ENCODE data around the gene SUCNR1.
"Not testable (repeated sequence)": the region's sequence is repeated elsewhere in the genome, so short reads cannot be mapped to it uniquely, and the experiment has no call there.

Gene SUCNR1

DNA sequence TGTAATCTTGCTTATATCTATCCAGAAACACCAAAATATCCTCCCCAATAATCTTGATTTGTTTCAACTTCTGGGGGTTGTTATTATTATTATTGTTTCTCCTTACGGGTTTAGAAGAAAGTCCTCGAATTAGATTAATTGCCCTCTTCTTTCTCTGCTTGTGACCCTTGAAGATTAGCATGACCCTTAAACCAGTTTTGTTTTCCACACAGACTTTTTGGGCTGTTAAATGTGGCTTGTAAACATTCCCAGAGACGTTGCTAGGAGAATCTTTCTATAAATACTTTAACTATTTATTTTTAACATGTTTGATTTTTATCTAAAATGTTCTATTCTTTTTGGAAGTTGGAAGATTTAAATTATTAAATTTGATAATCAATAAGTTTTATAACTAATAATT is 4.3 kb upstream of the SUCNR1 start:
- in situ Hi-C loops (cut with MboI; ENCODE audit: low sequenced_read_pairs) = no loop called here

GRCh38 chr3:151871639-151872468 is 1.6 kb upstream of the SUCNR1 start:
- in situ Hi-C loops (cut with MboI; ENCODE audit: low sequenced_read_pairs) = no loop called here

DNA sequence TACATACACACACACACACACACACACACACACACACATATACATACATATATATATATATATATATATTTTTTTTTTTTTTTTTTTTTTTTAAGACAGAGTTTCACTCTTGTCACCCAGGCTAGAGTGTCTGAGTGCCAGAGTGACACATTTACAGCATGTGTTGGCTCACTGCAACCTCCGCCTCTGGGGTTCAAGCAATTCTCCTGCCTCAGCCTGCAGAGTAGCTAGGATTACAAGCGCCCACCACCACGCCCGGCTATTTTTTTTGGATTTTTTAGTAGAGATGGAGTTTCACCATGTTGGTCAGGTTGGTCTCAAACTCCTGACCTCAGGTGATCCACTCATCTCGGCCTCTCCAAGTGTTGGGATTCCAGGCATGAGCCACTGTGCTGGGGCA is 636 bp downstream of the SUCNR1 start:
- in situ Hi-C loops (cut with MboI; ENCODE audit: low sequenced_read_pairs) = not testable (repeated sequence)

GRCh38 chr3:151875759-151876158 is 2.3 kb downstream of the SUCNR1 start:
- in situ Hi-C loops (cut with MboI; ENCODE audit: low sequenced_read_pairs) = no loop called here

DNA sequence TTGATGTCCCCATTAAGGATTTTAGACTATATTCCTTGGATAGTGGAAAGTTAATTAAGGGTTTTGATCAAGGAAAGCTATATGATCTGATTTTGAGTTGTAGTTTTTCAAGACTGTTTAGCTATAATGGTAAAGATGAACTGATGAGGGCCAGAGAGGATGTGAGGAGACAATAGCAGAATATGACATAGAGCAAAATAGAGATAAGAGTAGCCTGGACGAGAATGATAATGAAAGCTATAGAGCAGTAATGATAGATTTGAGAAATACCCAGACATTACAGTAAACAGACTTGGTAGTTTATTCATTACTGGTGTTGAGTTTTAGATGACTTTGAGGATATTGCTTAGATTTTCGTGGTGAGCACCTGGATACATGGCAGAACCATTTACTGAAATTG is 3.8 kb downstream of the SUCNR1 start:
- in situ Hi-C loops (cut with MboI; ENCODE audit: low sequenced_read_pairs) = no loop called here

DNA sequence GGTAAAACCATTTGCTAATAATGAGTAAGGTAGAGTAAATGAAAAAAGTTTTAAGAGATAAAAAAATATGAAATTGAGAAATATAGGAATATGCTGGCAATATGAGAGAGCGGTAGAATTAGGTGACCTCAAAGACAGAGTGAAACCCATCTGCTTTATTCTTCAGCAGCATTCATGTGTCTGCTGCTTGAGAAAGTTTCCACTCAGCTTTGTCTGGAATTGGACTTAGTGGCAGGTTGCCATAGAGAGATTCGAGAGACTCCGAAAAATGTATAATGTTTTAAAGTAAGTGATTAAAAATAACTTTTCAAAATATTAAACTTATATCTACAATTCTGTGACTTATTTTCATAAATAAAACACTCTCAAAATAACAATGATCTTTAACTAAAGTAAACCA is 5.0 kb downstream of the SUCNR1 start:
- in situ Hi-C loops (cut with MboI; ENCODE audit: low sequenced_read_pairs) = no loop called here

DNA sequence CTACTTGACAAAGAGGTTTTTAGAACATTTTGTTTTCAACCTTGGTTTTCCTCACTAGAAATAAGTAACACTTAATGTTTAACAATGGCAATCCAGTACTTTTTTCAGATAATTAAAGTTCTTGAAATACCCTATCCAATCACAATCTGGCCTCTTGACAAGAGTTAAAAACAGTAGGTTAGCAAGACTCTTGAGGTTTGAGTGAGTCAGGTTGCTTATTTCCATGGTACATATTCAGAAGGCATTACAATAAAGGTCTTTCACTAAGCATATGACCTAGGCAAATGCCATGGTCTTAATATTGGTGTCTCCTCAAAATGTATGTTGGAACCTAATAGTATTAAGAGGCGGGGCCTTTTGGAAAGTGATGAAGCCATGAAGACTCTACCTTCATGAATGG is 5.6 kb downstream of the SUCNR1 start:
- in situ Hi-C loops (cut with MboI; ENCODE audit: low sequenced_read_pairs) = no loop called here

DNA sequence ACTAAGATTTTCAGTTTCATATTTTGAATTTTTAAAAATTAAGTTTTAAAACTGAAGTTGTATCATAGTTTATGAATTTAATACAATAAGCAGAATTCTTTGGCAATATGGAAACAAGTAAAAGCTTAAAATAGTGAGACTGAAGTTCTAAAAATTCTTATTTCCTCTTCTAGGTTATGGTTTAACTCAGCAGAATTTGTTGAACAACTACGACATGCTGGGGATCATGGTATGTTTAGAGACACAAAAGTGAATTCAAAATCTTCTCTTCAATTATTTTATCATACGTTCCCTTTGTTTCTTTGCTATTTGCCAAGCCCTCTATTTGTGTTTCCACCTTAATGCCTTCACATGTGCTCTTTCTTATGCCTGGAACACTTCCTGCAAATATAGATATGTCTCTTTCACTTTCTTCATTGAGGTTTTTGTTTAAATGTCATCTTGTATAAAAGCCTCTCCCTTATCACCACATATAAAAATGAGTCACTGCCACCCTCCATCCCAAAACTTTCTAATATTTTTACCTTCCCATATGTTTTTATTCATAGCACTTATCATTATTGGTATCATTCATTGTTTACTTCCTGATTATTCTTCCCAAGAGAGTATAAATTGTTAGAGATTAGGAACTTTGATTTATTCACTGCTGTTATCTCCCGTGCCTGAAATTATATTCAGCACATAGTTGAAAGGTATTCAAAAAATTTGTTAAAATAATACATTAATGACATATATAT is 6.4 kb downstream of the SUCNR1 start:
- in situ Hi-C loops (cut with MboI; ENCODE audit: low sequenced_read_pairs) = no loop called here

- in situ Hi-C loops (cut with MboI; ENCODE audit: low sequenced_read_pairs) = no loop called here
Measured at GRCh38 chr3:151880416-151880690, 6.9 kb downstream of the SUCNR1 start.

- in situ Hi-C loops (cut with MboI; ENCODE audit: low sequenced_read_pairs) = no loop called here
Measured at GRCh38 chr3:151881137-151881536, 7.7 kb downstream of the SUCNR1 start.

DNA sequence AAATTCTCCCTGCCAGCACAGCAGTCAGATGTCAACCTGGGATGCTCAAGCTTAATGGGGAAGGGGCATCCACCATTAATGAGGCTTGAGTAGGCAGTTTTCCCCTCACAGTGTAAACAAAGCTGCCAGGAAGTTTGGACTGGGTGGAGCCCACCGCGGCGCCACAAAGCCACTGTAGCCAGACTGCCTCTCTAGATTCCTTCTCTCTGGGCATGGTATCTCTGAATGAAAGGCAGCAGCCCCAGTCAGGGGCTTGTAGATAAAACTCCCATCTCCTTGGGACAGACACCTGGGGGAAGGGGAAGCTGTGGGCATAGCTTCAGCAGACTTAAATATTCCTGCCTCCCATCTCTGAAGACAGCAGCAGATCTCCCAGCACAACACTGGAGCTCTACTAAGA is 12.0 kb downstream of the SUCNR1 start:
- in situ Hi-C loops (cut with MboI; ENCODE audit: low sequenced_read_pairs) = not testable (repeated sequence)

- in situ Hi-C loops (cut with MboI; ENCODE audit: low sequenced_read_pairs) = not testable (repeated sequence)
Measured at GRCh38 chr3:151887450-151888211, 14.2 kb downstream of the SUCNR1 start.

GRCh38 chr3:151890721-151891141 is 17.3 kb downstream of the SUCNR1 start:
- in situ Hi-C loops (cut with MboI; ENCODE audit: low sequenced_read_pairs) = no loop called here

DNA sequence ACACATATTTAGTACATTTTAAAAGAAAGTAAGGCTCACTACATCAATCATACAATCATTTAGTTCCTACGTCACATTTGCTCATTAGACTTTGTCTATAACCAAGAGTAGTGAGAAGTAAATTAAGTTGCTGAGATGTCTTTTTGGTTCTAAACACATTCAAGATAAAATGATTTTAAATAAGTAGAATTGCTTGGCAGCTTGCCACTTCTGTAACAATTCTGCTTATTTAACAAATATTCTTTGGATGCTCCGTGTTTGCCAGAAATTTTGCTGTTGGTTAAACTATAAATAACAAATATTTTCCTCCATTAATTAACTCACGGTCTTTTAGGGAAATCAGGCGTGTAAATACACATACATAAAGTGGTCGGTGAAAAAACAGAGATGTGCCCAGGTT is 18.3 kb downstream of the SUCNR1 start:
- in situ Hi-C loops (cut with MboI; ENCODE audit: low sequenced_read_pairs) = no loop called here

DNA sequence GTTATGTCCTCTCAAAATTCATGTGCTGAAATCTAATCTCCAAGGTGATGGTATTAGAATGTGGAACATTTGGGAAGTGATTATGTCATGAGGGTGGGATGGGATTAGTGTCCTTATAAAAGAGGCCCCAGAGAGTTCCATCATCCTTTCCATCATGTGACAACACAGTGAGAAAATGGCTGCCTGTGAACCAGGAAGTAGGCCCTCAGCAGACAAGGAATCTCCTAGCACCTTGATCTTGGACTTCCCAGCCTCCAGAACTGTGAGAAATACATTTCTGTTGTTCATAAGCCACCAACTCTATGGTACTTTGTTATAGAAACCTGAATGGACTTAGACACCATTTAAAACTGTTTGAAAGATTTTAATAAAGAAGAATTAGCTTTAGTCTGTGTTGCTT is 20.8 kb downstream of the SUCNR1 start:
- in situ Hi-C loops (cut with MboI; ENCODE audit: low sequenced_read_pairs) = no loop called here

DNA sequence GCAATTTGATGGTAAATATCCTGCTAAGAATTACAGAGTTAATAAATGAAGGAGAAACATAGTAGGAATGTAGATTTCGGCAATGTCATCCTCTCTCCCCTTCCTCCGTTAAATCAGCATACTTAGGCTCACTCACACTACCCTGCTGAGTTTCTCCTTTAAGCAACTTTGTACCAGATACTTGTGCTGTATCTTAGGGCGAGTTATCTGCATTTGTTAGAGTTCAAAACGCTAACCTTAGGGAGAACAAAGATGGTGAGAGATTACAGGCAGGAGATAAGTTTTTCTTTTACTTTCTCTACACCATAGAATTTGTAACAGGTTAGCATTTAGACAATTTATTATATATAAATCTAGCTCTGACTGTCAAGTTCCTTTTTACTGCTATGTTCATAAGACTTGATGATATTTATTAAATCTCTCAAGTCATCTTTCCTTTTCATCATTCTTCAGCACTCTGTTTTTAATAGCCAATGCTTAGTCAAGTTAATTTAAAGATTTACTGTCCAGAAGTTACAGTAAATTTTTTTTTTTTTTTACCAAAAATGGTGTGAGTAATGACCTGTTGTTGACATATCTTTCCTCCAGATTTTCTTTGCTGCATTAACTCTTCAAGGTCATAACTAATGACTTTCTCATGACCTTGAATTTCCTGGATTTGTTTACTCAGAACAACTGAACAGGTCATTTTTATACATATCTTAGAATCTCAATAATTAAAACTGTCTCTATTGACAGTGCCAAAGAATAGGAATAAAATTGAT is 22.2 kb downstream of the SUCNR1 start:
- in situ Hi-C loops (cut with MboI; ENCODE audit: low sequenced_read_pairs) = no loop called here

DNA sequence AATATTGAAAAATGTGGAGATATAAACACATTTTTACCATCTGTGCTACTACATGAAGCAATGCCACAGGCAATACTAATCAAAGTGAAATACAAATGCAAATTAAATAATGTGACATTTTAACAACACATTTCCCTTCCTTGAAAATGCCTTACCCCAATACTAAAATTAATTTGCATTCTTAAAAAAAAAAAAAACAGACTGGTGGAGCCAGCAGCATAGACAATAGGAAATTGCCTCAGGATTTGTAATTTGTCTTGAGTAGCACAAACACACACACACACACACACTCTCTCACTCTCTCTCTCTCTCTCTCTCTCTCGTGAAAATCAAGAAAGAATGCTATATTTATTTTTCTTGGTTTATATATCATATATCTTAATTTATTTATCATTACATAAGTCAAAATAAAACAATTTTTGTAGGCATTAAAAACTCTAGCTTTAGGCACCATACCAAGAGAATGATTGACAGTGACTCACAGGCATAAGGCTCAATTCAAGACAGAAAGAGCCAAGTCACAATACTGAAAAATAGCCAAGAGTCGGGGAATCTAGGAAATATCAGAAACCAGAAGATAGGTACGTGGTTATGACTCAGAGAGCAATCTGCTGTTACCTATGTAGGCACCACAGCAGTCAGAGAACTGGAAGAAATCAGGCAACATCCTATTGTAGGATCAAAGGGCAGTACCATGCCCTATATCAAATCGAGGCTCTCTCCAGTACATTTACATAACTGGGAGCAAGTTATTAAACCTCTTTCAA is 23.0 kb downstream of the SUCNR1 start:
- in situ Hi-C loops (cut with MboI; ENCODE audit: low sequenced_read_pairs) = no loop called here

GRCh38 chr3:151898121-151898520 is 24.7 kb downstream of the SUCNR1 start:
- in situ Hi-C loops (cut with MboI; ENCODE audit: low sequenced_read_pairs) = not testable (repeated sequence)

DNA sequence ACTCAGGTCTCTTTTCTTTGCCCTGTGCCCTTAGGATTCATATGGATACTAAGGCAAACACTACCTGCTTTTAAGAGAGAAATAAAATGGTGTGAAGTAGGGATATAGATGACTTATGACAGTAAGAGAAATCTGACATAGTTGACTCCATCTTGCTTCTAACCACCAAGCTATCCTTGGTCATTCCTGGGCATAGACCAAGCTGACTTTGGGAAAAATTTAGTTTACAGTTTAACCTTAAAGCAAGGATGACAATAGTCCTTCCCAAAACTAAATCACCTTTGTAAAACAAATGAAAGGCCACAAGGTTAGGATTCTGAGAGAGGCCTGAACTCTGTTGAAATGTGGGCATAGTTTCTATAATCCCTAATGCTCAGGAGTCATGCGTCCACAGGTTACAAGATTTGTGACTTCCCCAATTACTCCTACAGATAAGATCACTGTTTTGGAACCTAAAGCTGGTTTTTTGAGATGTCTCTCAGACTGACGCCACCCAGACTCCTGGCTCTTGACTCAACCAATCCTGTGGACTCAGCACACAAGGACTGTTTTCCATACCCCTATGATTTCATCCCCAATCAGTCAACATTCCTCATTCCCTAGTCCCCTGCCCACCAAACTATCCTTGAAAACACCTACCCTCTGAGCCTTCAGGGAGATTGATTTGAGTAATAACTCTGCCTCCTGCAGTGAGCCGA is 25.3 kb downstream of the SUCNR1 start:
- in situ Hi-C loops (cut with MboI; ENCODE audit: low sequenced_read_pairs) = not testable (repeated sequence)

GRCh38 chr3:151899996-151900395 is 26.6 kb downstream of the SUCNR1 start:
- in situ Hi-C loops (cut with MboI; ENCODE audit: low sequenced_read_pairs) = loop anchor here (25.0 kb wide), 1 partner anchor 463 kb away; no protein-coding TSS in a partner anchor
